Effector memory CD4-positive, alpha-beta T cell (primary cell): ENCODE results near the gene SH2D3C.
"Not testable (repeated sequence)": the region's sequence is repeated elsewhere in the genome, so short reads cannot be mapped to it uniquely, and the experiment has no call there.

Experiments
- DNase-seq, 3 donors: peaks; one replicate each; pipeline ENCODE4 v3.0.0-alpha.2; 2020
- H3K27ac ChIP-seq: 2 replicates; pipeline ENCODE4 v1.7.0; 2013; ENCODE audit warnings: mild to moderate bottlenecking, low read length, moderate library complexity; ENCODE audit not compliant: insufficient read depth, poor library complexity, severe bottlenecking
- H3K27me3 ChIP-seq: replicated peaks from 2 replicates; pipeline ENCODE4 v1.7.0; 2013; ENCODE audit warnings: mild to moderate bottlenecking, low read length; ENCODE audit not compliant: insufficient read depth, control insufficient read depth, poor library complexity, severe bottlenecking
- H3K36me3 ChIP-seq: 2 replicates; pipeline ENCODE4 v1.7.0; 2013; ENCODE audit warnings: mild to moderate bottlenecking, low read length, moderate library complexity; ENCODE audit not compliant: control insufficient read depth, insufficient read depth
- H3K4me1 ChIP-seq: 2 replicates; pipeline ENCODE4 v1.7.0; 2013; ENCODE audit warnings: low read length, mild to moderate bottlenecking; ENCODE audit not compliant: control insufficient read depth, insufficient read depth, poor library complexity, severe bottlenecking
- H3K4me3 ChIP-seq: 2 replicates; pipeline ENCODE4 v1.7.0; 2013; ENCODE audit warnings: low read length, low read depth, mild to moderate bottlenecking; ENCODE audit not compliant: insufficient read depth, poor library complexity, severe bottlenecking
- H3K9me3 ChIP-seq: 2 replicates; pipeline ENCODE4 v1.7.0; 2013; ENCODE audit warnings: mild to moderate bottlenecking, low read length, moderate library complexity; ENCODE audit not compliant: control insufficient read depth

The SH2D3C gene

GRCh38 chr9:127768698-127769097, 9.8 kb downstream of the SH2D3C start:
- no peaks in the 10 kb centered on the region for H3K27me3 ChIP-seq
- peak overlapping the region; percentile 93 for H3K27ac ChIP-seq
- H3K4me3 ChIP-seq = no peak overlapping the region
- H3K36me3 ChIP-seq = peaks cover 19% of the 10 kb centered on the region
- H3K4me1 ChIP-seq = peaks cover 60% of the 10 kb centered on the region
- DNase-seq = no peak
- H3K9me3 ChIP-seq = no peaks in the 10 kb centered on the region

- Histone ChIP-seq H3K4me3 (peak overlapping the region; percentile 12), H3K27me3 (no peaks in the 10 kb centered on the region), H3K27ac (peak overlapping the region; percentile 93), H3K9me3 (no peaks in the 10 kb centered on the region), H3K4me1 (peaks cover 62% of the 10 kb centered on the region), H3K36me3 (peaks cover 13% of the 10 kb centered on the region)
- DNase-seq = no peak
These were observed 10.5 kb downstream of the SH2D3C start for GRCh38 chr9:127767909-127768331.

- no peak for DNase-seq
- peaks cover 11% of the 10 kb centered on the region for H3K36me3 ChIP-seq
- H3K9me3 ChIP-seq = no peaks in the 10 kb centered on the region
- peaks cover 62% of the 10 kb centered on the region for H3K4me1 ChIP-seq
- H3K27ac ChIP-seq = peak overlapping the region; percentile 93
- no peaks in the 10 kb centered on the region for H3K27me3 ChIP-seq
- H3K4me3 ChIP-seq = peak overlapping the region; percentile 12
These were observed 11.1 kb downstream of the SH2D3C start for GRCh38 chr9:127767410-127767809.

DNA sequence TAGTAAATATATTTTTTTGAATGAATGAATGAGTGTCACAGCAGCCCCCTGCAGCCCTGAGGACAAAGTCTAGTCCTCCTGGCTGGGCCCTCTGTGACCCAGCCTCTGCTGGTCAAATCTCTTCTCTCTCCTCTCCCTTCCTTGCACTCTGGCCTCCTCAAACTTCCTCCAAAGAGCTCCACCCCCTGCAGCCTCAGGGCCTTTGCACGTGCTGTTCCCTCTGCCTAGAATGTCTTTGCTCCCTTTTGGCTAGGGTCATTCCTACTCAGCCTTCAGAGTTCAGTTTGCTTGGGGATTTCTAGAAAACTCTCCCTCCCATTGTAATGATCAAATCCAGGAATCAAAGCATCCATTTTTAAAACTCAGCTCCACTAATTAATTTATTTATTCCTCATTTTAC, 13.0 kb downstream of the SH2D3C start:
- H3K4me3 ChIP-seq = no peak overlapping the region
- H3K9me3 ChIP-seq = no peaks in the 10 kb centered on the region
- no peaks in the 10 kb centered on the region for H3K27me3 ChIP-seq
- H3K4me1 ChIP-seq = peaks cover 50% of the 10 kb centered on the region
- no peak overlapping the region for H3K27ac ChIP-seq
- DNase-seq = no peak
- peaks cover 25% of the 10 kb centered on the region for H3K36me3 ChIP-seq

DNA sequence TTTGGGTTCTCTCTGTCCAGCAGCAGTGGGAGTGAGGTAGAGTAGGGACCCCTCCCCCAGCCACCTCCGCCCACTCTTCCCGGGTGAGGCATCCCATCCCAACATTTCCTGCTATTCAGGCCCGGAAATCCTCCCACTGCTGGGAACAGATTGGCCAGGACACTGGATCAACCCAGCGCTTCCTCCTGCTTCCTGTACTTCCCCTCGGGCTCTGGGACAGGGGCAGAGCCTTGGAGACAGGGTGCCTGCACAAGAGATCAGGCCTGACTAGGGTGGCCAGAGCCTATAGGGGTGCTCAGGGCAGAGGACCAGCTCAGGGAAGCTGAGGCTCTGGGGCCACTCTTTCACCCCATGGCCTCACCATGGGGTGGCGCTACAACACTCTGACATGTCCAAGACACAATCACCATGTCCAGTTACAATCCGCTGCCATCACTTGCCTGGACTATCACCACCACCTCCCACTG, 14.5 kb downstream of the SH2D3C start:
- Histone ChIP-seq H3K27me3 (no peaks in the 10 kb centered on the region), H3K4me1 (peaks cover 37% of the 10 kb centered on the region), H3K4me3 (no peak overlapping the region), H3K36me3 (peaks cover 29% of the 10 kb centered on the region), H3K27ac (no peak overlapping the region), H3K9me3 (no peaks in the 10 kb centered on the region)
- no peak for DNase-seq

DNA sequence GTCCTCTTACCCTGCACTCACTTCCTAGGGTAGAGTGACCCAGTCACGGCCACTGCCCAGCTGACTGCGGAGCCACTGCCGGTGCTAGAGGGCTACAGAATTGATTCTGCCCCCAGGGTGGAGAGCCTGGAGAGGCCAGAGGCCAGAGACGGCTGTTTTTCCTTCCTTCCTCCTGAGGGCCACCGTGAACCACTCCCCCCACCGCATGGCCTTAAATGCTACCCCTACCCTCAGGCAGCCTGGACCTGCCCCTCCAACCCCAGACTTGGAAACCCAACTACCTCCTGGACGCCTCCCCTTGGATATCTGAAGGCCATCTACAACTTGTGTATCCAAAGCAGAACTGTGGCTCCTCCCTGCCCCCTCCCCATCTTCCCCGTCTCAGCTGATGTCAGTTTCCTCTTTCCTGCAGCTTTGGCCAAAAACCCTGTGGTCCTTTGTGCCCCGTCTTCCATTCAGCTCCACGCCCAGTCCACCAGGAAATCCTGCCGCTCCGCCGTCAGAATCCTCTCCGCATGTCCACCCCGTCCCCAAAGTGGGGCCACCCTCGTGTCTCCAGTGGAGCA, 16.3 kb downstream of the SH2D3C start:
- no peak for DNase-seq
- Histone ChIP-seq H3K4me3 (no peak overlapping the region), H3K4me1 (peaks cover 20% of the 10 kb centered on the region), H3K9me3 (no peaks in the 10 kb centered on the region), H3K27ac (no peak overlapping the region), H3K36me3 (peaks cover 40% of the 10 kb centered on the region), H3K27me3 (no peaks in the 10 kb centered on the region)

- no peaks in the 10 kb centered on the region for H3K9me3 ChIP-seq
- peaks cover 40% of the 10 kb centered on the region for H3K36me3 ChIP-seq
- H3K4me3 ChIP-seq = no peak overlapping the region
- no peak for DNase-seq
- H3K4me1 ChIP-seq = peaks cover 13% of the 10 kb centered on the region
- H3K27me3 ChIP-seq = no peaks in the 10 kb centered on the region
- peak overlapping the region; percentile 32 for H3K27ac ChIP-seq
These were observed 16.9 kb downstream of the SH2D3C start for GRCh38 chr9:127761491-127761956.

DNA sequence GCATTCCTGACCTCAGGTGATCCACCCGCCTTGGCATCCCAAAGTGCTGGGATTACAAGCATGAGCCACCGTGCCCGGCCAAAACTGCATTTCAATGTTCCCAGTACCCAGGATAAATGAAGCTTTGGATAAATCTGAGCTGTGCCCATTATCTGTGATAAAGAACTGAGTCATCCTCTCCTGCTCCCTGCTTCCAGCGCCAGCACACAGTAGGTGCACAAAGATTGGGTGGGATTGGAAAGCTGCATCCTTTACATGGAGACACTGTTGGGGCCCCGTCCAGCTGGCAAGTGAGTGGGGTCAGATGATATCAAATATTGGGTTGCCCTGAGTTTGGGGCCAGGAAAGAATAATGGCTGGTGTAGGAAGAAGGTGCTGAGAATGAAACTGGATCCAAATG, 17.4 kb downstream of the SH2D3C start:
- Histone ChIP-seq H3K27ac (no peak overlapping the region), H3K9me3 (no peaks in the 10 kb centered on the region), H3K27me3 (no peaks in the 10 kb centered on the region), H3K36me3 (peaks cover 36% of the 10 kb centered on the region), H3K4me1 (peaks cover 8% of the 10 kb centered on the region), H3K4me3 (no peak overlapping the region)
- no peak for DNase-seq

GRCh38 chr9:127758843-127759242, 19.6 kb downstream of the SH2D3C start:
- peaks cover 4% of the 10 kb centered on the region for H3K4me1 ChIP-seq
- H3K9me3 ChIP-seq = no peaks in the 10 kb centered on the region
- no peak overlapping the region for H3K4me3 ChIP-seq
- no peak for DNase-seq
- no peaks in the 10 kb centered on the region for H3K27me3 ChIP-seq
- peaks cover 40% of the 10 kb centered on the region for H3K36me3 ChIP-seq
- H3K27ac ChIP-seq = peak overlapping the region; percentile 42

DNA sequence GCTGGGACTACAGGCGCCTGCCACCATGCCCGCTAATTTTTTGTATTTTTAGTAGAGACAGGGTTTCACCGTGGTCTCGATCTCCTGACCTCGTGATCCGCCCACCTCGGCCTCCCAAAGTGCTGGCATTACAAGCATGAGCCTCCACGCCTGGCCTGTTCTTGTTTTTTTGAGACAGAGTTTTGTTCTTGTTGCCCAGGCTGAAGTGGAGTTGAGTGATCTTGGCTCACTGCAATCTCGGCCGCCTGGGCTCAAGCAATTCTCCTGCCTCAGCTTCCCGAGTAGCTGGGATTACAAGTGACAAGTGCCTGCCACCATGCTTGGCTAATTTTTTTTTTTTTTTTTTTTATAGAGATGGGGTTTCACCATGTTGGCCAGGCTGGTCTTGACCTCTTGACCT, 21.7 kb downstream of the SH2D3C start:
- H3K27me3 ChIP-seq, H3K4me3 ChIP-seq, H3K4me1 ChIP-seq, H3K9me3 ChIP-seq, DNase-seq, H3K27ac ChIP-seq: not testable (repeated sequence)
- H3K36me3 ChIP-seq = peaks cover 47% of the 10 kb centered on the region
